ENCODE results near the gene VIL1.

Gene VIL1

DNA sequence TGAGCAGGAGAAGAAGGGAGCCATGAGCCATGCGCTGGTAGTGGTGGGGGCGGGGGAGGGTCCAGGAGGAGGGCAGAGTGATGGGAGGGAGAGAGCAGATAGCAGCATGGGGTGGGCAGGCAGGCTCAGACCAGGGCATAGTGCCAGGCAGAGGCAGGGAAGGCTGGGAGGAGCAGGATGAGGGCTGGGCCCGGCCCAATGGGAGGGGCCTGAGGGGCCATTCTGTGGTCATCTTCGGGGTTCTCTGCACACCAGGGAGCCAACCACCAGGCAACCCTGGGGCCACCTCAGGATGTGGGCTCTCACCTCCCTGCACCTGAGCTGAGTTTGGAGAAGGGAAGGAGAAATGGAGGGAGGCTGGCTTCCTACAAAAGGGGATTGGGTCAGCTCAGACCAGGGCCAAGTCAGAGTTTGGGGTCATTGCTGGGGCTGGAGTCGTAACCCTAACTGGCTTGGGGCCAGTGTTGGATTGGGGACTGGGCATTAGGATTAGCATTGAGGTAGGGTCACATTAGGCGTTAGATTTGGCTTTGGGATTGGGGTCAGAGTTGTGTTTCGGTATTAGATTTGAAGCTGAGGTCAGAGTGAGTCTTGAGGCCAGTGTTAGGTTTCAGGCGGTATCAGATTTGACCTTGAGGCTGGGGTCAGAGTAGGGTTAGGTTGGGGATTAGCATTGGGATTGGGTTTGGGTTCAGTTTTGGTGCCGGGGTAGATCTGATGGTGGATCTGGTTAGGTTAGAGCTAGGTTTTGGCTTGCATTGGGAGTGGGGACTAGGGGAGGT, 11.2 kb downstream of the VIL1 start:
- Histone ChIP-seq H2BK5ac (ENCODE audit: low read depth, low read length, poor library complexity) (no peak overlapping the region), H4K8ac (ENCODE audit: low read depth, low read length) (no peak overlapping the region), H3K18ac (ENCODE audit: low read length) (no peak overlapping the region), H2AFZ (ENCODE audit: insufficient read depth, low read length, poor library complexity) (no peak overlapping the region), H3K4me3 (ENCODE audit: low read depth, low read length) (no peak overlapping the region), H3K36me3 (ENCODE audit: control insufficient read depth in 1 of 2, insufficient read depth in 2 of 2, low read length in 2 of 2) (no peaks in the 10 kb centered on the region), H3K4ac (ENCODE audit: low read depth, low read length) (no peak overlapping the region), H3K14ac (ENCODE audit: low read length) (no peak overlapping the region), H4K91ac (ENCODE audit: low read depth, low read length) (no peak overlapping the region), H3K27me3 (ENCODE audit: insufficient read depth, low read length) (no peaks in the 10 kb centered on the region), H2BK120ac (ENCODE audit: insufficient read depth, low read length, poor library complexity) (no peak overlapping the region), H3K4me1 (ENCODE audit: control insufficient read depth in 1 of 2, insufficient read depth in 2 of 2, low read length in 2 of 2) (no peaks in the 10 kb centered on the region), H3K23ac (ENCODE audit: low read length) (no peak overlapping the region), H3K79me2 (ENCODE audit: control insufficient read depth, insufficient read depth, low read length, poor library complexity) (no peaks in the 10 kb centered on the region), H3K79me1 (ENCODE audit: low read length) (no peaks in the 10 kb centered on the region), H3K4me2 (ENCODE audit: low read length) (no peak overlapping the region), H2BK12ac (ENCODE audit: low read length) (no peak overlapping the region), H3K9me3 (ENCODE audit: insufficient read depth, low read depth, low read length) (peaks cover 2% of the 10 kb centered on the region), H3K9ac (ENCODE audit: low read length) (no peak overlapping the region), H4K12ac (ENCODE audit: low read depth, low read length) (no peak overlapping the region), H2AK5ac (ENCODE audit: low read length) (no peak overlapping the region), H3K27ac (ENCODE audit: low read depth, low read length) (no peak overlapping the region)
- WGBS (ENCODE audit: extremely low coverage, insufficient coverage, insufficient read length), result 100% methylated on average over 2 of the region's 9 CpGs
- DNase-seq, result no peak

DNA sequence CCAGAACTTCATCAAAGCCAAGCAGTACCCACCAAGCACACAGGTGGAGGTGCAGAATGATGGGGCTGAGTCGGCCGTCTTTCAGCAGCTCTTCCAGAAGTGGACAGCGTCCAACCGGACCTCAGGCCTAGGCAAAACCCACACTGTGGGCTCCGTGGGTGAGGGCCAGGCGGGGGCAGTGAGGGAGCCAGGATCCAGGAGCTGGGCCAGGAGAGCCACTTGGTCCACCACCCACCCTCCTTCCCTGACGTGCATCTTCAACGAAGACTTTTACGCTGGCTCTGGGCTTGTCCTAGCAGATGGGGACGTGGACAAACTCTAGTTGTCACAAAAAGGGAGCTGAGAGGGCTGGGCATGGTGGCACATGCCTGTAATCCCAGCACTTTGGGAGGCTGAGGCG, 11.8 kb downstream of the VIL1 start:
- H3K9me3 ChIP-seq (ENCODE audit: insufficient read depth, low read depth, low read length), result peaks cover 2% of the 10 kb centered on the region
- no peak overlapping the region for H4K91ac ChIP-seq (ENCODE audit: low read depth, low read length)
- no peak overlapping the region for H3K14ac ChIP-seq (ENCODE audit: low read length)
- H3K27ac ChIP-seq (ENCODE audit: low read depth, low read length), result no peak overlapping the region
- DNase-seq, result no peak
- no peaks in the 10 kb centered on the region for H3K27me3 ChIP-seq (ENCODE audit: insufficient read depth, low read length)
- no peaks in the 10 kb centered on the region for H3K36me3 ChIP-seq (ENCODE audit: control insufficient read depth in 1 of 2, insufficient read depth in 2 of 2, low read length in 2 of 2)
- no peaks in the 10 kb centered on the region for H3K79me1 ChIP-seq (ENCODE audit: low read length)
- H4K8ac ChIP-seq (ENCODE audit: low read depth, low read length), result no peak overlapping the region
- no peak overlapping the region for H3K4me2 ChIP-seq (ENCODE audit: low read length)
- no peak overlapping the region for H4K12ac ChIP-seq (ENCODE audit: low read depth, low read length)
- H2AFZ ChIP-seq (ENCODE audit: insufficient read depth, low read length, poor library complexity), result no peak overlapping the region
- H3K23ac ChIP-seq (ENCODE audit: low read length), result no peak overlapping the region
- no CpG with 5 or more reads among the region's 11 CpGs for WGBS (ENCODE audit: extremely low coverage, insufficient coverage, insufficient read length)
- H3K4me3 ChIP-seq (ENCODE audit: low read depth, low read length), result no peak overlapping the region
- no peak overlapping the region for H2AK5ac ChIP-seq (ENCODE audit: low read length)
- no peak overlapping the region for H2BK120ac ChIP-seq (ENCODE audit: insufficient read depth, low read length, poor library complexity)
- H3K18ac ChIP-seq (ENCODE audit: low read length), result no peak overlapping the region
- H2BK12ac ChIP-seq (ENCODE audit: low read length), result no peak overlapping the region
- no peaks in the 10 kb centered on the region for H3K4me1 ChIP-seq (ENCODE audit: control insufficient read depth in 1 of 2, insufficient read depth in 2 of 2, low read length in 2 of 2)
- no peaks in the 10 kb centered on the region for H3K79me2 ChIP-seq (ENCODE audit: control insufficient read depth, insufficient read depth, low read length, poor library complexity)
- no peak overlapping the region for H2BK5ac ChIP-seq (ENCODE audit: low read depth, low read length, poor library complexity)
- H3K9ac ChIP-seq (ENCODE audit: low read length), result no peak overlapping the region
- no peak overlapping the region for H3K4ac ChIP-seq (ENCODE audit: low read depth, low read length)

DNA sequence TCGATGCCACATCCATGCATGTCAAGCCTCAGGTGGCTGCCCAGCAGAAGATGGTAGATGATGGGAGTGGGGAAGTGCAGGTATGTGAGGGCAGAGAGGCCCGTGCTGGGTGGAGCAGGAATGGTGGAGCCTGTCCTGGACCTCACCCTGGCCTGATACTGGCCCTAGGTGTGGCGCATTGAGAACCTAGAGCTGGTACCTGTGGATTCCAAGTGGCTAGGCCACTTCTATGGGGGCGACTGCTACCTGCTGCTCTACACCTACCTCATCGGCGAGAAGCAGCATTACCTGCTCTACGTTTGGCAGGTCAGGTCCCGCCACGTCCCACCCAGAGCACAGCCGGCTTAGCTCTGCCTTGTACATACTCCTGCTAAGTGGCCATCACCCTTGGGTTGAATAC, 13.0 kb downstream of the VIL1 start:
- Histone ChIP-seq H2AK5ac (ENCODE audit: low read length) (no peak overlapping the region), H4K12ac (ENCODE audit: low read depth, low read length) (no peak overlapping the region), H3K4me3 (ENCODE audit: low read depth, low read length) (no peak overlapping the region), H3K4ac (ENCODE audit: low read depth, low read length) (no peak overlapping the region), H2BK5ac (ENCODE audit: low read depth, low read length, poor library complexity) (no peak overlapping the region), H2AFZ (ENCODE audit: insufficient read depth, low read length, poor library complexity) (no peak overlapping the region), H3K23ac (ENCODE audit: low read length) (no peak overlapping the region), H3K9ac (ENCODE audit: low read length) (no peak overlapping the region), H3K4me1 (ENCODE audit: control insufficient read depth in 1 of 2, insufficient read depth in 2 of 2, low read length in 2 of 2) (no peaks in the 10 kb centered on the region), H3K79me2 (ENCODE audit: control insufficient read depth, insufficient read depth, low read length, poor library complexity) (no peaks in the 10 kb centered on the region), H3K79me1 (ENCODE audit: low read length) (no peaks in the 10 kb centered on the region), H3K4me2 (ENCODE audit: low read length) (no peak overlapping the region), H2BK120ac (ENCODE audit: insufficient read depth, low read length, poor library complexity) (no peak overlapping the region), H3K9me3 (ENCODE audit: insufficient read depth, low read depth, low read length) (peaks cover 2% of the 10 kb centered on the region), H3K27me3 (ENCODE audit: insufficient read depth, low read length) (no peaks in the 10 kb centered on the region), H2BK12ac (ENCODE audit: low read length) (no peak overlapping the region), H3K27ac (ENCODE audit: low read depth, low read length) (no peak overlapping the region), H3K18ac (ENCODE audit: low read length) (no peak overlapping the region), H4K8ac (ENCODE audit: low read depth, low read length) (no peak overlapping the region), H3K36me3 (ENCODE audit: control insufficient read depth in 1 of 2, insufficient read depth in 2 of 2, low read length in 2 of 2) (no peaks in the 10 kb centered on the region), H3K14ac (ENCODE audit: low read length) (no peak overlapping the region), H4K91ac (ENCODE audit: low read depth, low read length) (no peak overlapping the region)
- DNase-seq, result no peak
- no CpG with 5 or more reads among the region's 10 CpGs for WGBS (ENCODE audit: extremely low coverage, insufficient coverage, insufficient read length)

DNA sequence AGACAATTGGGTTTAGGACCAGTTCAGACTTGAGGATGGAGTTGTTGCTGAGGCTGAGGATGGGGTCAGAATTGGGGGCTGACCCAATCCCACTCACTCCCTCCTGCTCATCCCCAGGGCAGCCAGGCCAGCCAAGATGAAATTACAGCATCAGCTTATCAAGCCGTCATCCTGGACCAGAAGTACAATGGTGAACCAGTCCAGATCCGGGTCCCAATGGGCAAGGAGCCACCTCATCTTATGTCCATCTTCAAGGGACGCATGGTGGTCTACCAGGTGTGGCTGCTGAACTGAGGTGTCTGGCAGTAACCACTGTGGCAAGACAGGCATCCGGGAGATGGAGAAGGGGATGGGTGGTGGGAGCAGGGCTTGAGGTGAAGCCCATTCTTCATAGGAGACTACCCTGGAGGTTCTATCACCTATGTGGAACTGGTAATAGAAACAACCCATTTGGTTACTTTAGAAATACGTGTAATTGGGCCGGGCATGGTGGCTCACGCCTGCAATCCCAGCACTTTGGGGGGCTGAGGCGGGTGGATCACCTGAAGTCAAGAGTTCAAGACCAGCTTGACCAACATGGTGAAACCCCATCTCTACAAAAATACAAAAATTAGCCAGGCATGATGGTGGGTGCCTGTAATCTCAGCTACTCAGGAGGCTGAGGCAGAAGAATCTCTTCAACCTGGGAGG, 13.9 kb downstream of the VIL1 start:
- no peak overlapping the region for H2BK5ac ChIP-seq (ENCODE audit: low read depth, low read length, poor library complexity)
- H3K9me3 ChIP-seq (ENCODE audit: insufficient read depth, low read depth, low read length), result peaks cover 2% of the 10 kb centered on the region
- no peak for DNase-seq
- H2BK120ac ChIP-seq (ENCODE audit: insufficient read depth, low read length, poor library complexity), result no peak overlapping the region
- H4K12ac ChIP-seq (ENCODE audit: low read depth, low read length), result no peak overlapping the region
- no peak overlapping the region for H2AK5ac ChIP-seq (ENCODE audit: low read length)
- whole genome bisulfite sequencing (ENCODE audit: extremely low coverage, insufficient coverage, insufficient read length), result no CpG with 5 or more reads among the region's 8 CpGs
- no peak overlapping the region for H3K4me2 ChIP-seq (ENCODE audit: low read length)
- no peak overlapping the region for H3K14ac ChIP-seq (ENCODE audit: low read length)
- H3K9ac ChIP-seq (ENCODE audit: low read length), result no peak overlapping the region
- no peak overlapping the region for H2BK12ac ChIP-seq (ENCODE audit: low read length)
- no peak overlapping the region for H3K18ac ChIP-seq (ENCODE audit: low read length)
- H3K4me3 ChIP-seq (ENCODE audit: low read depth, low read length), result no peak overlapping the region
- H3K27ac ChIP-seq (ENCODE audit: low read depth, low read length), result no peak overlapping the region
- H3K27me3 ChIP-seq (ENCODE audit: insufficient read depth, low read length), result no peaks in the 10 kb centered on the region
- H3K23ac ChIP-seq (ENCODE audit: low read length), result no peak overlapping the region
- no peak overlapping the region for H4K91ac ChIP-seq (ENCODE audit: low read depth, low read length)
- no peak overlapping the region for H3K4ac ChIP-seq (ENCODE audit: low read depth, low read length)
- H3K79me1 ChIP-seq (ENCODE audit: low read length), result no peaks in the 10 kb centered on the region
- H2AFZ ChIP-seq (ENCODE audit: insufficient read depth, low read length, poor library complexity), result no peak overlapping the region
- no peaks in the 10 kb centered on the region for H3K4me1 ChIP-seq (ENCODE audit: control insufficient read depth in 1 of 2, insufficient read depth in 2 of 2, low read length in 2 of 2)
- no peaks in the 10 kb centered on the region for H3K36me3 ChIP-seq (ENCODE audit: control insufficient read depth in 1 of 2, insufficient read depth in 2 of 2, low read length in 2 of 2)
- H4K8ac ChIP-seq (ENCODE audit: low read depth, low read length), result no peak overlapping the region
- no peaks in the 10 kb centered on the region for H3K79me2 ChIP-seq (ENCODE audit: control insufficient read depth, insufficient read depth, low read length, poor library complexity)
